Caco-2 (cell line): Measurements from ENCODE around the gene CFB. TPM values are rescaled to one million over a fixed set of nuclear protein-coding genes. Genes with fewer than 3 reads are reported as not detected.
A peak's percentile ranks its signal among the peaks of the same experiment; 100 is the strongest.

Experiments used
- BruUV-seq: library from RNA; stranded (reverse); fragments of 400-500 nt; replicated peaks from 2 replicates; lab custom pipeline; 2021; lab: Mats Ljungman, UMichigan
- CTCF ChIA-PET: fragments of 300-600 bp; sonication (Branson Sonifier 250); formaldehyde crosslinking; loops from one replicate; lab custom pipeline; 2022; ENCODE audit warnings: antibody characterized with exemption; lab: Charles Lee
- POLR2A ChIA-PET: fragments of 300-600 bp; sonication (Branson Sonifier 250); formaldehyde crosslinking; loops from one replicate; lab custom pipeline; 2022; ENCODE audit warnings: antibody characterized with exemption; lab: Charles Lee
- DNase-seq, 2 experiments: peaks; one replicate each; pipeline versions ENCODE4 v3.0.0 to v3.0.0-alpha.2; 2020 to 2022
- H3K27me3 ChIP-seq: replicated peaks from 2 replicates; pipeline ENCODE4 v1.6.0; 2011; ENCODE audit warnings: low read length; ENCODE audit not compliant: control insufficient read depth, insufficient read depth
- H3K36me3 ChIP-seq: 2 replicates; pipeline ENCODE4 v1.5.1; 2011; ENCODE audit warnings: low read length; ENCODE audit not compliant: control insufficient read depth, insufficient read depth
- H3K4me1 ChIP-seq: fragments of 250-450 bp; sonication (Bioruptor Pico); 2 replicates; pipeline ENCODE4 v1.5.1; 2020; ENCODE audit warnings: mild to moderate bottlenecking
- H3K4me3 ChIP-seq: 2 replicates; pipeline ENCODE4 v1.5.1; 2011; ENCODE audit warnings: low read depth, mild to moderate bottlenecking, control low read depth, low read length
- H3K9me3 ChIP-seq: fragments of 250-450 bp; sonication (Bioruptor Pico); 2 replicates; pipeline ENCODE4 v1.5.1; 2020; ENCODE audit warnings: mild to moderate bottlenecking, moderate library complexity
- H3K27ac Mint-ChIP-seq: one replicate; pipeline ENCODE4 v1.8.0; 2022; ENCODE audit warnings: mixed read lengths; ENCODE audit not compliant: unreplicated experiment
- H3K27me3 Mint-ChIP-seq: one replicate; pipeline ENCODE4 v1.8.0; 2022; ENCODE audit warnings: mixed read lengths; ENCODE audit not compliant: insufficient read depth, unreplicated experiment
- H3K36me3 Mint-ChIP-seq: one replicate; pipeline ENCODE4 v1.8.0; 2022; ENCODE audit warnings: mild to moderate bottlenecking, mixed read lengths; ENCODE audit not compliant: insufficient read depth, unreplicated experiment
- H3K4me1 Mint-ChIP-seq: one replicate; pipeline ENCODE4 v1.8.0; 2022; ENCODE audit warnings: low read depth, mixed read lengths; ENCODE audit not compliant: unreplicated experiment
- H3K4me3 Mint-ChIP-seq: one replicate; pipeline ENCODE4 v1.8.0; 2022; ENCODE audit warnings: mild to moderate bottlenecking, moderate library complexity, mixed read lengths; ENCODE audit not compliant: unreplicated experiment
- H3K9me3 Mint-ChIP-seq: one replicate; pipeline ENCODE4 v1.8.0; 2022; ENCODE audit warnings: mixed read lengths; ENCODE audit not compliant: unreplicated experiment
- intact Hi-C: fragments of 100-400 bp; cut with micrococcal nuclease; formaldehyde crosslinking; loops from one replicate; pipeline ENCODE4 v1.10.0; 2022; ENCODE audit not compliant: unreplicated experiment
- total RNA-seq: library from RNA; stranded (reverse); gene quantifications from 2 replicates; pipeline ENCODE4 v1.2.3, GENCODE V29; 2022
- TF ChIP-seq, protein P1 (sequence below), 2 experiments: fragments of 200-600 bp in 1 of 2; IDR thresholded peaks; 1 replicate in 1 of 2; 2 replicates in 1 of 2; pipeline versions ENCODE4 v1.5.1 to v1.8.0; 2011 to 2022; ENCODE audit warnings: antibody characterized with exemption in 1 of 2, control low read depth in 1 of 2, inconsistent platforms in 1 of 2, low read depth in 1 of 2, low read length in 1 of 2, mild to moderate bottlenecking in 1 of 2, moderate library complexity in 1 of 2; ENCODE audit not compliant: insufficient read depth in 1 of 2, severe bottlenecking in 1 of 2, unreplicated experiment in 1 of 2

The CFB gene
- total RNA-seq, 1 experiment from 2014 or later: 32.1 TPM

GRCh38 chr6:31943742-31944141 lies 2.2 kb upstream of the CFB start:
- Mint-ChIP-seq H3K9me3 (no peaks in the 10 kb centered on the region), H3K27ac (peak overlapping the region; percentile 94), H3K4me1 (peaks cover 50% of the 10 kb centered on the region), H3K36me3 (peaks cover 14% of the 10 kb centered on the region), H3K27me3 (no peaks in the 10 kb centered on the region), H3K4me3 (no peak overlapping the region)
- Histone ChIP-seq H3K9me3 (no peaks in the 10 kb centered on the region), H3K27me3 (no peaks in the 10 kb centered on the region), H3K36me3 (no peaks in the 10 kb centered on the region), H3K4me1 (peaks cover 45% of the 10 kb centered on the region), H3K4me3 (no peak overlapping the region)
- ChIA-PET CTCF (no interaction called here), POLR2A (no interaction called here)
- no TSS peak for BruUV-seq
- intact Hi-C loops: loop anchor here (5.0 kb wide), 1 partner anchor 1449 kb away; the partner anchor contains the start of gene KIFC1
- TF ChIP-seq, protein P1, sequence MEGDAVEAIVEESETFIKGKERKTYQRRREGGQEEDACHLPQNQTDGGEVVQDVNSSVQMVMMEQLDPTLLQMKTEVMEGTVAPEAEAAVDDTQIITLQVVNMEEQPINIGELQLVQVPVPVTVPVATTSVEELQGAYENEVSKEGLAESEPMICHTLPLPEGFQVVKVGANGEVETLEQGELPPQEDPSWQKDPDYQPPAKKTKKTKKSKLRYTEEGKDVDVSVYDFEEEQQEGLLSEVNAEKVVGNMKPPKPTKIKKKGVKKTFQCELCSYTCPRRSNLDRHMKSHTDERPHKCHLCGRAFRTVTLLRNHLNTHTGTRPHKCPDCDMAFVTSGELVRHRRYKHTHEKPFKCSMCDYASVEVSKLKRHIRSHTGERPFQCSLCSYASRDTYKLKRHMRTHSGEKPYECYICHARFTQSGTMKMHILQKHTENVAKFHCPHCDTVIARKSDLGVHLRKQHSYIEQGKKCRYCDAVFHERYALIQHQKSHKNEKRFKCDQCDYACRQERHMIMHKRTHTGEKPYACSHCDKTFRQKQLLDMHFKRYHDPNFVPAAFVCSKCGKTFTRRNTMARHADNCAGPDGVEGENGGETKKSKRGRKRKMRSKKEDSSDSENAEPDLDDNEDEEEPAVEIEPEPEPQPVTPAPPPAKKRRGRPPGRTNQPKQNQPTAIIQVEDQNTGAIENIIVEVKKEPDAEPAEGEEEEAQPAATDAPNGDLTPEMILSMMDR (IDR thresholded peaks at IDR 0.05; ENCODE audit: insufficient read depth in 1 of 2, low read depth in 1 of 2, low read length in 1 of 2, severe bottlenecking in 1 of 2, unreplicated experiment in 1 of 2): no peak
- DNase-seq: no peak

GRCh38 chr6:31945154-31945506 lies 765 bp upstream of the CFB start:
- no TSS peak for BruUV-seq
- no peaks in the 10 kb centered on the region for H3K9me3 Mint-ChIP-seq
- H3K27me3 Mint-ChIP-seq: no peaks in the 10 kb centered on the region
- H3K4me3 Mint-ChIP-seq: peak overlapping the region; percentile 58
- ChIA-PET CTCF (interaction anchor here (0.7 to 1.2 kb wide), 5 partner anchors 13 to 185 kb away, joined by 3 to 5 read pairs (median 3); partner anchors contain the start of genes FKBPL and SKIC2), POLR2A (interaction anchor here (0.6 to 1.6 kb wide), 12 partner anchors 14 to 1027 kb away, joined by 3 to 19 read pairs (median 4); partner anchors contain the start of genes DXO, EHMT2, GPANK1 and HSPA1A)
- H3K36me3 ChIP-seq: no peaks in the 10 kb centered on the region
- H3K27me3 ChIP-seq: no peaks in the 10 kb centered on the region
- H3K4me1 ChIP-seq: peaks cover 45% of the 10 kb centered on the region
- no peaks in the 10 kb centered on the region for H3K9me3 ChIP-seq
- peaks cover 21% of the 10 kb centered on the region for H3K36me3 Mint-ChIP-seq
- no peak overlapping the region for H3K4me3 ChIP-seq
- H3K27ac Mint-ChIP-seq: peak overlapping the region; percentile 94
- DNase-seq: no peak
- H3K4me1 Mint-ChIP-seq: peaks cover 55% of the 10 kb centered on the region
- TF ChIP-seq, protein P1 (IDR thresholded peaks at IDR 0.05; ENCODE audit: insufficient read depth in 1 of 2, low read depth in 1 of 2, low read length in 1 of 2, severe bottlenecking in 1 of 2, unreplicated experiment in 1 of 2): no peak
- intact Hi-C loops: loop anchor here (1.0 kb wide), 1 partner anchor 14 kb away; the partner anchor contains the start of gene SKIC2

GRCh38 chr6:31946370-31946885 lies 533 bp downstream of the CFB start:
- Histone ChIP-seq H3K4me1 (peaks cover 34% of the 10 kb centered on the region), H3K9me3 (no peaks in the 10 kb centered on the region), H3K27me3 (no peaks in the 10 kb centered on the region), H3K36me3 (peaks cover under 1% of the 10 kb centered on the region; the same call in 1 of the 2 replicates), H3K4me3 (peak overlapping the region; percentile 33)
- no peak for DNase-seq
- ChIA-PET POLR2A (interaction anchor here (0.6 to 1.6 kb wide), 9 partner anchors 12 to 548 kb away, joined by 3 to 19 read pairs (median 5); partner anchors contain the start of genes DXO, EHMT2, GPANK1 and NELFE), CTCF (interaction anchor here (0.9 to 1.2 kb wide), 3 partner anchors 11 to 63 kb away, joined by 3 to 5 read pairs (median 4); partner anchors contain the start of gene SKIC2)
- TF ChIP-seq, protein P1 (IDR thresholded peaks at IDR 0.05; ENCODE audit: insufficient read depth in 1 of 2, low read depth in 1 of 2, low read length in 1 of 2, severe bottlenecking in 1 of 2, unreplicated experiment in 1 of 2): no peak
- peaks cover 27% of the 10 kb centered on the region for H3K36me3 Mint-ChIP-seq
- intact Hi-C loops: no loop called here
- no peaks in the 10 kb centered on the region for H3K27me3 Mint-ChIP-seq
- H3K4me3 Mint-ChIP-seq: peak overlapping the region; percentile 58
- H3K9me3 Mint-ChIP-seq: no peaks in the 10 kb centered on the region
- peak overlapping the region; percentile 94 for H3K27ac Mint-ChIP-seq
- BruUV-seq: TSS peak; percentile 65
- H3K4me1 Mint-ChIP-seq: peaks cover 43% of the 10 kb centered on the region
